Thyroid gland (tissue), 4 donors: ENCODE measurements around the gene ECD. TPM values are rescaled to one million over a fixed set of nuclear protein-coding genes. Genes with fewer than 3 reads are reported as not detected.

Source experiments
- DNase-seq, 2 donors: peaks; one replicate each; pipeline ENCODE4 v3.0.0-alpha.2; 2019
- H3K27ac ChIP-seq, 3 donors: fragments of 200-600 bp; sonication (generic); 1 replicate in 2 of 3; 2 replicates in 1 of 3; pipeline ENCODE4 v1.5.1; 2016 to 2019; ENCODE audit warnings: mild to moderate bottlenecking in 1 of 3, moderate library complexity in 1 of 3
- H3K27me3 ChIP-seq: fragments of 200-600 bp; sonication (generic); one replicate; pipeline ENCODE4 v1.5.1; 2019
- H3K36me3 ChIP-seq, 2 donors: fragments of 200-600 bp; sonication (generic); one replicate each; pipeline ENCODE4 v1.5.1; 2016 to 2019
- H3K4me1 ChIP-seq, 2 donors: fragments of 200-600 bp; sonication (generic); one replicate each; pipeline ENCODE4 v1.5.1; 2017 to 2019
- H3K4me3 ChIP-seq, 3 donors: fragments of 200-600 bp; sonication (generic); replicated peaks in 1 of 3; 1 replicate in 2 of 3; 2 replicates in 1 of 3; pipeline ENCODE4 v1.5.1; 2016; ENCODE audit warnings: mild to moderate bottlenecking in 1 of 3
- H3K9me3 ChIP-seq: fragments of 200-600 bp; sonication (generic); one replicate; pipeline ENCODE4 v1.5.1; 2017
- CTCF ChIP-seq, 6 experiments: fragments of 200-600 bp in 3 of 6; fragments of 450-650 bp in 3 of 6; sonication (generic) in 3 of 6; IDR thresholded peaks; one replicate each; pipeline ENCODE4 v1.5.1; 2016 to 2019; ENCODE audit warnings: antibody characterized with exemption in 6 of 6, mild to moderate bottlenecking in 2 of 6, inconsistent platforms in 1 of 6, moderate library complexity in 1 of 6
- POLR2A ChIP-seq, 2 donors: fragments of 450-650 bp; IDR thresholded peaks; one replicate each; pipeline ENCODE4 v1.6.1; 2017; ENCODE audit warnings: antibody characterized with exemption in 2 of 2, mild to moderate bottlenecking in 2 of 2, moderate library complexity in 1 of 2
- WGBS, 2 donors: methylation state at CpG; one replicate each; pipeline ENCODE4 v1.1.5; 2017; 5-methylcytosine and 5-hydroxymethylcytosine counted together
- intact Hi-C: fragments of 100-400 bp; cut with DNase I; formaldehyde crosslinking; loops from one replicate; pipeline ENCODE4 v1.15.1; 2023
- total RNA-seq, 4 donors: library from RNA; depleted of rRNA; stranded (reverse); fragments of >200 nt; gene quantifications; one replicate each; pipeline ENCODE4 v1.2.3, GENCODE V29; 2016

ECD gene
- total RNA-seq, 4 donors from 2014 or later: 31.3 to 44.4 (median 37.0) TPM

DNA sequence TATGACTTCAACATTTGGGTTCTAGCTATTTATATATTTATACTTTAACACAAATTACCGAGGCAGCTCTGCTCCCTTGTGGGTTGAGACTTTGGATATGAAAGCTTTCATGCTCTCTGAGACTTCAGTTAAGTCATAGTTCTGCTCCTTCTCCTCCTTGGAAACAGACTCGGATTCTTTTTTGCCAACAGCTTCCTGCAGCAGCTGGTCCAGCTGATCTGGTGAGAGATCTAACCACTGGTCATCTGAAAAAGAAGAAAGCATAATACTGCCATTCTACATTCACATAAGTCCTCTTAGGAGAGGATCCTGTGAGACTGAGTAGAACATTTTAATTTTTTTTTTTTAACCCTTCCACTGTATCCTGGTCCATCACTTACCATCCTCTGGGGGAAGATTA is 28.6 kb downstream of the ECD start:
- H3K36me3 ChIP-seq: peaks cover 65 to 67% of the 10 kb centered on the region in 2 donors
- no peak overlapping the region for H3K4me3 ChIP-seq

GRCh38 chr10:73136627-73137026 is 31.2 kb downstream of the ECD start:
- peaks cover 61 to 78% of the 10 kb centered on the region in 2 donors for H3K36me3 ChIP-seq
- DNase-seq: no peak
- H3K9me3 ChIP-seq: no peaks in the 10 kb centered on the region
- intact Hi-C loops: no loop called here
- WGBS, 2 donors: 95 to 97% methylated on average over 2 of the region's 2 CpGs
- H3K27me3 ChIP-seq: no peaks in the 10 kb centered on the region
- no peak overlapping the region for H3K4me3 ChIP-seq
- no peaks in the 10 kb centered on the region for H3K4me1 ChIP-seq
- no peak overlapping the region for H3K27ac ChIP-seq
- TF ChIP-seq POLR2A (IDR thresholded peaks at IDR 0.05): no peak
- no peak for TF ChIP-seq CTCF (IDR thresholded peaks at IDR 0.05)

More for the DNA sequence above, 28.6 kb downstream of the ECD start:
- intact Hi-C loops: no loop called here
- no peak overlapping the region for H3K27ac ChIP-seq
- no peak for TF ChIP-seq CTCF (IDR thresholded peaks at IDR 0.05)
- no peak for TF ChIP-seq POLR2A (IDR thresholded peaks at IDR 0.05)
- H3K9me3 ChIP-seq: no peaks in the 10 kb centered on the region
- no peaks in the 10 kb centered on the region for H3K4me1 ChIP-seq
- no peak for DNase-seq
- H3K27me3 ChIP-seq: no peaks in the 10 kb centered on the region
- WGBS, 2 donors: 78 to 87% methylated on average over 2 of the region's 2 CpGs

DNA sequence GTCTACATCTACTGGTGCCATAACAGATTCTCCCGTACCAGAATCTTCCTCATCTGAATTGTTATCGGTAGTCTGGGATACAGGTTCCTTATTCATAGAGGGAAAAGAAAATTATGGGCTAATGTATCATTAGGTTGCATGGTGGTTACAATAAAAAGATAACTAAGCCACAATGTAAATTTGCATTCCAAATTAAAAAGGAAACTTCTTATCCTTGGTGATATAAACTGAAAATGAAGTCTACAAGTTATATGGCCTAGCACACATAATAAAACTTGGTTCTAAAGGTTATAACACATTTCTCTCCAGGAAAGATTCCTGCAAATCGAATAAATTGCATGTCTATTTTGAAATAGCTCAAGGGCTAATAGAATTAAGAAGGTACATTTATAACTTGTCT is 33.1 kb downstream of the ECD start:
- Histone ChIP-seq H3K27ac (no peak overlapping the region), H3K27me3 (no peaks in the 10 kb centered on the region), H3K36me3 (peaks cover 63 to 81% of the 10 kb centered on the region in 2 donors), H3K9me3 (no peaks in the 10 kb centered on the region), H3K4me3 (no peak overlapping the region), H3K4me1 (no peaks in the 10 kb centered on the region)
- no peak for DNase-seq
- WGBS, 2 donors: 96 to 97% methylated on average over 3 of the region's 3 CpGs
- intact Hi-C loops: no loop called here
- no peak for TF ChIP-seq POLR2A (IDR thresholded peaks at IDR 0.05)
- no peak for TF ChIP-seq CTCF (IDR thresholded peaks at IDR 0.05)

DNA sequence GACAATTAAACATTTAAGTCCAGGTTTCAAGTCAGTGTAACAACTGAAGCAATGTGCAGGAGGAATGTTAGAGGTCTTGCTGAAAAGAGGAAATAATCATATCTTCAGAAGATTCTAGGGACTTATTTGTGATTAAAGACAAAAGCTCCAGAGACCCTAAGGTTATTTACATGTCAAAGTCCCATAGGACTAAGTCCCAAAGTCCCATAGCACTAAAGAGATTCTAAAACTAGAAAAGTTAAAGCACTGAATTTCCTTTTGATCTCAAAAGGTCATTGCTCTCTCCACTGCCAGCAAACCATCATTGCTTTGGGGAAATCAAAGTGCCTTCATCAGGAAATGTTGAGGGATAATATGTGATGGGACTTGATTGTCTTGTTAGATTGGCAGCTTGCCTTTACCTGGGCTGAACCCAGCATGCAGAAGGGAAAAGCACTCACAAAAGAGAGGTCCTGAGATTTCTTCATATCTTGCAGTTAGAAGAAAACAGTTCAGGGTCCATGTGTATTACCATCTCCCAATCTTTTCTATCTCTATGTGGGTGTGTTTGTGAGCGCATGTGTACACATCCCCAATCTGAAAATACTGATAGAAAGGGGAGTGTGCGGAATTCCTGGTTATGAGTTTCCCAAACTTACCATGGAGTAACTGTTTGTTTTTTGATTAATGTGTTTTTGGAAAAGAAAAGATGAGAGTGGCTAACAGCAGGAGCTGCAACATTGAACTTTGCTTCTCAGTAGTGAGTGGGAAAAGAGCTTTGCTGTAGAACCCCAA is 35.7 kb downstream of the ECD start:
- TF ChIP-seq CTCF (IDR thresholded peaks at IDR 0.05) (no peak), POLR2A (IDR thresholded peaks at IDR 0.05) (no peak)
- H3K9me3 ChIP-seq: no peaks in the 10 kb centered on the region
- no peak for DNase-seq
- intact Hi-C loops: no loop called here
- H3K4me1 ChIP-seq: no peaks in the 10 kb centered on the region
- H3K4me3 ChIP-seq: no peak overlapping the region
- H3K27me3 ChIP-seq: no peaks in the 10 kb centered on the region
- peaks cover 49 to 64% of the 10 kb centered on the region in 2 donors for H3K36me3 ChIP-seq
- 95 to 98% methylated on average over 2 of the region's 2 CpGs for WGBS, 2 donors
- no peak overlapping the region for H3K27ac ChIP-seq

- 77 to 84% methylated on average over 2 of the region's 2 CpGs for WGBS, 2 donors
- Histone ChIP-seq H3K36me3 (peaks cover 41 to 64% of the 10 kb centered on the region in 2 donors), H3K27ac (no peak overlapping the region)
These were observed 36.5 kb downstream of the ECD start for GRCh38 chr10:73131301-73131700.

More at GRCh38 chr10:73131301-73131700, 36.5 kb downstream of the ECD start:
- TF ChIP-seq CTCF (IDR thresholded peaks at IDR 0.05): no peak
- intact Hi-C loops: no loop called here
- H3K27me3 ChIP-seq: no peaks in the 10 kb centered on the region
- no peak overlapping the region for H3K4me3 ChIP-seq
- no peak for DNase-seq
- no peaks in the 10 kb centered on the region for H3K9me3 ChIP-seq
- no peaks in the 10 kb centered on the region for H3K4me1 ChIP-seq
